ENCODE measurements around the gene NXT1.

DNA sequence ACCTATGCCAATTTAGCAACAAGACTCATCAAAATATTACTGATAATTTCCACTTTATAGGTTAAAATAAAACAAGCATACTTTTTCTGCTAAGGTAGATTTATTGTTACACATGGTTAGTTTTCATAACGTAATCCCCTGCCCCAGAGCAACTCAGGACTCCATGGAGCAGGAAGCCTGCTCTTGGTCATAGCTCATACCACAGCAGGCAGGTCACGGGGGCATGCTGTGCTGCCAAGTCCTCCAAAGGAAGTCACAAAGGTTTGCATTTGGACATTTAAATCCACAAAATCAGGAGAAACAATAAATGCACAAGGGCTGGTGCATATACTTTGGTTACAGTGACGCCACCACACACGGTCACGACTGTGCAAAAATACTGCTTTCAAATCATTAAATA, 23.9 kb downstream of the NXT1 start:
- no peak for TF ChIP-seq EZH2 (IDR thresholded peaks at IDR 0.05)
- TF ChIP-seq POLR2AphosphoS5 (IDR thresholded peaks at IDR 0.05; ENCODE audit: borderline replicate concordance, low read depth, low read length): no peak
- TF ChIP-seq FOXP2 (optimal IDR thresholded peaks at IDR 0.05; ENCODE audit: control extremely low read depth, extremely low read length, insufficient read depth): no peak

Data from SK-N-MC (cell line).